Endodermal cell (in vitro differentiated cells): ENCODE measurements around the gene FRS2. TPM values are rescaled to one million over a fixed set of nuclear protein-coding genes. Genes with fewer than 3 reads are reported as not detected.
A peak's percentile ranks its signal among the peaks of the same experiment; 100 is the strongest.

ENCODE experiments used
- DNase-seq: peaks from one replicate; pipeline ENCODE4 v3.0.0-alpha.2; 2017
- H3K27ac ChIP-seq: 2 replicates; pipeline ENCODE4 v1.5.1; 2013; ENCODE audit warnings: mild to moderate bottlenecking, low read depth, low read length, moderate library complexity
- H3K27me3 ChIP-seq: 2 replicates; pipeline ENCODE4 v1.6.1; 2013; ENCODE audit warnings: mild to moderate bottlenecking, low read length, moderate library complexity; ENCODE audit not compliant: insufficient read depth, control insufficient read depth, poor library complexity, severe bottlenecking
- H3K36me3 ChIP-seq: 2 replicates; pipeline ENCODE4 v1.7.0; 2013; ENCODE audit warnings: mild to moderate bottlenecking, low read length, moderate library complexity; ENCODE audit not compliant: control insufficient read depth, insufficient read depth
- H3K4me1 ChIP-seq: one replicate; pipeline ENCODE4 v1.7.0; 2013; ENCODE audit warnings: low read length; ENCODE audit not compliant: control insufficient read depth, insufficient read depth
- H3K4me3 ChIP-seq: 2 replicates; pipeline ENCODE4 v1.5.1; 2013; ENCODE audit warnings: mild to moderate bottlenecking, low read length, moderate library complexity
- H3K9ac ChIP-seq: 2 replicates; pipeline ENCODE4 v1.6.1; 2013; ENCODE audit warnings: mild to moderate bottlenecking, low read length, moderate library complexity; ENCODE audit not compliant: poor library complexity, severe bottlenecking; ENCODE audit errors: extremely low read depth
- H3K9me3 ChIP-seq: 2 replicates; pipeline ENCODE4 v1.6.1; 2013; ENCODE audit warnings: mild to moderate bottlenecking, low read length, moderate library complexity; ENCODE audit not compliant: control insufficient read depth
- H3K27ac Mint-ChIP-seq: 2 replicates; pipeline ENCODE4 v1.8.0; 2020; ENCODE audit warnings: mixed read lengths
- H3K27me3 Mint-ChIP-seq: 2 replicates; pipeline ENCODE4 v1.8.0; 2021; ENCODE audit warnings: mild to moderate bottlenecking, mixed read lengths; ENCODE audit not compliant: insufficient read depth
- H3K36me3 Mint-ChIP-seq: 2 replicates; pipeline ENCODE4 v1.8.0; 2020; ENCODE audit warnings: low read depth, mixed read lengths
- H3K4me1 Mint-ChIP-seq: 2 replicates; pipeline ENCODE4 v1.8.0; 2020; ENCODE audit warnings: mixed read lengths
- H3K4me3 Mint-ChIP-seq: 2 replicates; pipeline ENCODE4 v1.8.0; 2020; ENCODE audit warnings: mild to moderate bottlenecking, moderate library complexity, mixed read lengths
- H3K9me3 Mint-ChIP-seq: 2 replicates; pipeline ENCODE4 v1.8.0; 2020; ENCODE audit warnings: mild to moderate bottlenecking, mixed read lengths
- CTCF ChIP-seq: fragments of 200-600 bp; sonication (generic); conservative IDR thresholded peaks from 2 replicates; pipeline ENCODE4 v1.5.0; 2021; ENCODE audit warnings: antibody characterized with exemption, mild to moderate bottlenecking
- WGBS, 2 experiments: methylation state at CpG; one replicate each; pipeline versions ENCODE4 v1.1.5 to v1.1.7; 2013; ENCODE audit warnings: missing lambda C conversion rate in 2 of 2, mixed read lengths in 1 of 2; ENCODE audit not compliant: insufficient coverage in 1 of 2, insufficient read length in 1 of 2; 5-methylcytosine and 5-hydroxymethylcytosine counted together
- total RNA-seq, 2 donors: library from RNA; stranded (reverse); fragmentation: NEBNext Ultra II Directional in 1 of 2; extraction: Animal tissue kit (Norgen Biotek cat#: 25700) in 1 of 2; gene quantifications; 2 replicates in 1 of 2; 3 replicates in 1 of 2; pipeline ENCODE4 v1.2.1, GENCODE V29; 2021

Gene FRS2
- total RNA-seq, 2 donors from 2014 or later: 63.1 to 65.8 TPM

- Histone ChIP-seq H3K27ac (peak overlapping the region; percentile 90), H3K4me3 (no peak overlapping the region), H3K36me3 (peaks cover 60% of the 10 kb centered on the region), H3K9me3 (no peaks in the 10 kb centered on the region), H3K4me1 (no peaks in the 10 kb centered on the region), H3K27me3 (no peaks in the 10 kb centered on the region), H3K9ac (peak overlapping the region; percentile 30)
- peak; percentile 91 for DNase-seq
- WGBS, 2 experiments: 49 to 51% methylated on average over 2 to 3 of the region's 3 CpGs
- no peaks in the 10 kb centered on the region for H3K27me3 Mint-ChIP-seq
- no peak overlapping the region for H3K4me3 Mint-ChIP-seq
- peaks cover 7% of the 10 kb centered on the region for H3K4me1 Mint-ChIP-seq
- H3K36me3 Mint-ChIP-seq: peaks cover 37% of the 10 kb centered on the region
- H3K9me3 Mint-ChIP-seq: no peaks in the 10 kb centered on the region
- peak overlapping the region; percentile 91 for H3K27ac Mint-ChIP-seq
- TF ChIP-seq CTCF: no peak
Measured at GRCh38 chr12:69534389-69534822, 64.2 kb downstream of the FRS2 start.

- Mint-ChIP-seq H3K27me3 (no peaks in the 10 kb centered on the region), H3K4me1 (no peaks in the 10 kb centered on the region), H3K27ac (no peak overlapping the region), H3K9me3 (peaks cover 12% of the 10 kb centered on the region), H3K4me3 (no peak overlapping the region), H3K36me3 (peaks cover 42% of the 10 kb centered on the region)
- no peak for DNase-seq
- 100% methylated on average over 2 of the region's 2 CpGs; no CpG with 5 or more reads in 1 of the 2 experiments for WGBS, 2 experiments
- Histone ChIP-seq H3K27me3 (no peaks in the 10 kb centered on the region), H3K9me3 (peaks cover 24% of the 10 kb centered on the region), H3K4me1 (no peaks in the 10 kb centered on the region), H3K9ac (no peak overlapping the region), H3K27ac (no peak overlapping the region), H3K36me3 (peaks cover 77% of the 10 kb centered on the region), H3K4me3 (no peak overlapping the region)
- no peak for TF ChIP-seq CTCF
Measured at GRCh38 chr12:69540987-69541386, 70.8 kb downstream of the FRS2 start.

- H3K4me3 ChIP-seq: no peak overlapping the region
- H3K4me1 ChIP-seq: no peaks in the 10 kb centered on the region
- TF ChIP-seq CTCF: no peak
- H3K27ac ChIP-seq: no peak overlapping the region
- H3K4me1 Mint-ChIP-seq: no peaks in the 10 kb centered on the region
- peaks cover 12% of the 10 kb centered on the region for H3K9me3 Mint-ChIP-seq
- H3K36me3 ChIP-seq: peaks cover 62% of the 10 kb centered on the region
- no peak for DNase-seq
- H3K27me3 Mint-ChIP-seq: no peaks in the 10 kb centered on the region
- no peaks in the 10 kb centered on the region for H3K27me3 ChIP-seq
- no CpG with 5 or more reads among the region's 1 CpG for WGBS, 2 experiments
- peaks cover 29% of the 10 kb centered on the region for H3K36me3 Mint-ChIP-seq
- no peak overlapping the region for H3K27ac Mint-ChIP-seq
- no peak overlapping the region for H3K9ac ChIP-seq
- H3K4me3 Mint-ChIP-seq: no peak overlapping the region
- peaks cover 24% of the 10 kb centered on the region for H3K9me3 ChIP-seq
Measured at GRCh38 chr12:69544087-69544486, 73.9 kb downstream of the FRS2 start.
